Activated T-helper 9 cell treated with anti-CD3 and anti-CD28 coated beads, Interleukin-2, amount 50 U/mL, for 16 hours (primary cell): ENCODE measurements around the gene YTHDF1.
"Not testable (repeated sequence)": the region's sequence is repeated elsewhere in the genome, so short reads cannot be mapped to it uniquely, and the experiment has no call there.

Source experiments
- DNase-seq: peaks from one replicate; pipeline ENCODE4 v3.0.0-alpha.2; 2020; ENCODE audit warnings: low read depth

YTHDF1 gene

GRCh38 chr20:63226042-63226943 is 10.4 kb upstream of the YTHDF1 start:
- DNase-seq = no peak

- DNase-seq = no peak
Measured at GRCh38 chr20:63225082-63225454, 9.1 kb upstream of the YTHDF1 start.

- DNase-seq = no peak
Measured at GRCh38 chr20:63224412-63225081, 8.6 kb upstream of the YTHDF1 start.

GRCh38 chr20:63223826-63224207 is 7.9 kb upstream of the YTHDF1 start:
- DNase-seq = no peak

GRCh38 chr20:63223121-63223825 is 7.3 kb upstream of the YTHDF1 start:
- DNase-seq = no peak

GRCh38 chr20:63222541-63222940 is 6.6 kb upstream of the YTHDF1 start:
- no peak for DNase-seq

GRCh38 chr20:63221400-63222053 is 5.6 kb upstream of the YTHDF1 start:
- not testable (repeated sequence) for DNase-seq

GRCh38 chr20:63220696-63221399 is 4.9 kb upstream of the YTHDF1 start:
- DNase-seq = no peak

GRCh38 chr20:63219866-63220521 is 4.1 kb upstream of the YTHDF1 start:
- no peak for DNase-seq

GRCh38 chr20:63219447-63219821 is 3.5 kb upstream of the YTHDF1 start:
- DNase-seq = no peak

GRCh38 chr20:63218701-63219446 is 2.9 kb upstream of the YTHDF1 start:
- DNase-seq = no peak

- DNase-seq = no peak
Measured at GRCh38 chr20:63217706-63218105, 1.8 kb upstream of the YTHDF1 start.

GRCh38 chr20:63216849-63217471 is 1.0 kb upstream of the YTHDF1 start:
- no peak for DNase-seq

GRCh38 chr20:63215101-63216040 is 560 bp downstream of the YTHDF1 start:
- no peak for DNase-seq

GRCh38 chr20:63214514-63214913 is 1.4 kb downstream of the YTHDF1 start:
- no peak for DNase-seq

- DNase-seq = no peak
Measured at GRCh38 chr20:63212792-63213191, 3.1 kb downstream of the YTHDF1 start.

- DNase-seq = no peak
Measured at GRCh38 chr20:63212393-63212730, 3.6 kb downstream of the YTHDF1 start.

GRCh38 chr20:63210011-63210605 is 5.8 kb downstream of the YTHDF1 start:
- no peak for DNase-seq
